Liver (tissue), 9 donors: ENCODE measurements around the gene LPCAT1. TPM values are rescaled to one million over a fixed set of nuclear protein-coding genes. Genes with fewer than 3 reads are reported as not detected.

ENCODE experiments used
- DNase-seq: peaks from one replicate; pipeline ENCODE4 v3.0.0-alpha.2; 2017; ENCODE audit warnings: low spot score
- H3K27ac ChIP-seq, 2 donors: one replicate each; pipeline ENCODE4 v1.7.0; 2013; ENCODE audit warnings: inconsistent platforms in 2 of 2, low read length in 2 of 2, control low read depth in 1 of 2, low read depth in 1 of 2, mild to moderate bottlenecking in 1 of 2
- H3K27me3 ChIP-seq, 4 donors: one replicate each; pipeline versions ENCODE4 v1.6.1 to v1.7.0; 2013; ENCODE audit warnings: low read length in 3 of 4, inconsistent platforms in 1 of 4, mild to moderate bottlenecking in 1 of 4, moderate library complexity in 1 of 4; ENCODE audit not compliant: control insufficient read depth in 4 of 4, insufficient read depth in 4 of 4
- H3K36me3 ChIP-seq, 4 donors: one replicate each; pipeline versions ENCODE4 v1.6.1 to v1.7.0; 2013; ENCODE audit warnings: low read length in 3 of 4, mild to moderate bottlenecking in 3 of 4, low read depth in 1 of 4, moderate library complexity in 1 of 4; ENCODE audit not compliant: control insufficient read depth in 4 of 4, insufficient read depth in 3 of 4
- H3K4me1 ChIP-seq, 4 donors: one replicate each; pipeline versions ENCODE4 v1.6.1 to v1.7.0; 2013; ENCODE audit warnings: low read length in 3 of 4, mild to moderate bottlenecking in 3 of 4, moderate library complexity in 1 of 4; ENCODE audit not compliant: control insufficient read depth in 4 of 4, insufficient read depth in 4 of 4
- H3K4me3 ChIP-seq, 3 donors: one replicate each; pipeline versions ENCODE4 v1.6.1 to v1.7.0; 2013; ENCODE audit warnings: low read length in 3 of 3, control low read depth in 1 of 3, low read depth in 1 of 3, mild to moderate bottlenecking in 1 of 3
- H3K9ac ChIP-seq, 2 donors: one replicate each; pipeline ENCODE4 v1.7.0; 2013; ENCODE audit warnings: low read length in 2 of 2, mild to moderate bottlenecking in 2 of 2, moderate library complexity in 2 of 2, control low read depth in 1 of 2, low read depth in 1 of 2
- H3K9me3 ChIP-seq, 4 donors: one replicate each; pipeline versions ENCODE4 v1.6.1 to v1.7.0; 2013; ENCODE audit warnings: low read length in 3 of 4; ENCODE audit not compliant: control insufficient read depth in 4 of 4
- CTCF ChIP-seq: fragments of 150-350 bp; IDR thresholded peaks from 2 replicates; pipeline ENCODE4 v1.5.1; 2017; ENCODE audit warnings: improper control_type of control experiment, low read depth, low read length; ENCODE audit not compliant: missing input control
- EGR1 ChIP-seq, 2 donors: IDR thresholded peaks; 2 replicates each; pipeline ENCODE4 v1.6.1; 2016 to 2018; ENCODE audit warnings: antibody characterized with exemption in 2 of 2, low read depth in 2 of 2
- FOXA1 ChIP-seq: IDR thresholded peaks from 2 replicates; pipeline ENCODE4 v1.6.1; 2016; ENCODE audit warnings: antibody characterized with exemption
- FOXA2 ChIP-seq: IDR thresholded peaks from 2 replicates; pipeline ENCODE4 v1.6.1; 2016; ENCODE audit warnings: antibody characterized with exemption
- GABPA ChIP-seq, 2 donors: IDR thresholded peaks in 1 of 2; conservative IDR thresholded peaks in 1 of 2; 2 replicates each; pipeline ENCODE4 v1.6.1; 2016; ENCODE audit warnings: antibody characterized with exemption in 2 of 2, mild to moderate bottlenecking in 1 of 2, moderate library complexity in 1 of 2
- HNF4A ChIP-seq, 2 donors: conservative IDR thresholded peaks; 2 replicates each; pipeline ENCODE4 v1.6.1; 2016; ENCODE audit warnings: antibody characterized with exemption in 2 of 2, mild to moderate bottlenecking in 2 of 2
- HNF4G ChIP-seq: IDR thresholded peaks from 2 replicates; pipeline ENCODE4 v1.6.1; 2016; ENCODE audit warnings: antibody characterized with exemption
- JUND ChIP-seq, 2 donors: IDR thresholded peaks; 2 replicates each; pipeline ENCODE4 v1.6.1; 2016; ENCODE audit warnings: antibody characterized with exemption in 2 of 2
- MAX ChIP-seq: IDR thresholded peaks from 2 replicates; pipeline ENCODE4 v1.6.1; 2016; ENCODE audit warnings: antibody characterized with exemption
- NR2F2 ChIP-seq: IDR thresholded peaks from 2 replicates; pipeline ENCODE4 v1.6.1; 2016; ENCODE audit warnings: antibody characterized with exemption
- RAD21 ChIP-seq, 2 donors: IDR thresholded peaks; 2 replicates each; pipeline ENCODE4 v1.6.1; 2016; ENCODE audit warnings: antibody characterized with exemption in 2 of 2, mild to moderate bottlenecking in 2 of 2
- REST ChIP-seq: IDR thresholded peaks from 2 replicates; pipeline ENCODE4 v1.6.1; 2016; ENCODE audit warnings: antibody characterized with exemption, mild to moderate bottlenecking
- RXRA ChIP-seq, 2 donors: IDR thresholded peaks; 2 replicates each; pipeline ENCODE4 v1.6.1; 2017 to 2018; ENCODE audit warnings: antibody characterized with exemption in 2 of 2, mild to moderate bottlenecking in 1 of 2
- SP1 ChIP-seq: IDR thresholded peaks from 2 replicates; pipeline ENCODE4 v1.6.1; 2018; ENCODE audit warnings: antibody characterized with exemption, mild to moderate bottlenecking
- TAF1 ChIP-seq: conservative IDR thresholded peaks from 2 replicates; pipeline ENCODE4 v1.6.1; 2016; ENCODE audit warnings: antibody characterized with exemption, mild to moderate bottlenecking
- YY1 ChIP-seq: IDR thresholded peaks from 2 replicates; pipeline ENCODE4 v1.6.1; 2016; ENCODE audit warnings: antibody characterized with exemption, mild to moderate bottlenecking
- ZBTB33 ChIP-seq: IDR thresholded peaks from 2 replicates; pipeline ENCODE4 v1.6.1; 2016; ENCODE audit warnings: antibody characterized with exemption
- WGBS: extraction: QIAGEN DNeasy Blood & Tissue Kit; methylation state at CpG from one replicate; pipeline ENCODE4 v1.1.7; 2013; 5-methylcytosine and 5-hydroxymethylcytosine counted together
- polyA plus RNA-seq, 2 donors: library from polyadenylated mRNA; stranded (reverse) in 1 of 2; unstranded in 1 of 2; fragments of 200-250 nt in 1 of 2; fragments of >200 nt in 1 of 2; fragmentation: Nextera tagmentation in 1 of 2; extraction: Ambion mirVana in 1 of 2; gene quantifications; one replicate each; pipeline versions ENCODE4 v1.2.1 to v1.2.3, GENCODE V29; 2013 to 2015
- total RNA-seq, 2 donors: library from RNA; depleted of rRNA; stranded (reverse); fragments of >200 nt; gene quantifications; one replicate each; pipeline ENCODE4 v1.2.3, GENCODE V29; 2014
- donor health status: healthy.
- donor health status: healthy.
- donor health status: healthy.
- donor health status: healthy.
- donor health status: healthy.

LPCAT1 gene
- total and polyA plus RNA-seq, 4 donors, result 1.5 to 12.8 (median 9.9) TPM

- no peak overlapping the region for H3K4me3 ChIP-seq
- no peak for DNase-seq
- no peak overlapping the region for H3K27ac ChIP-seq
- no peaks in the 10 kb centered on the region for H3K27me3 ChIP-seq
- no peaks in the 10 kb centered on the region for H3K4me1 ChIP-seq
- H3K36me3 ChIP-seq, result peaks cover 0 to 4% (median 3%) of the 10 kb centered on the region in 4 donors
- no peak overlapping the region for H3K9ac ChIP-seq
- no peaks in the 10 kb centered on the region for H3K9me3 ChIP-seq
- WGBS, result 97% methylated on average over 46 of the region's 46 CpGs
- TF ChIP-seq YY1, result no peak
- TF ChIP-seq RXRA (IDR thresholded peaks at IDR 0.05), result no peak
- no peak for TF ChIP-seq NR2F2
- no peak for TF ChIP-seq JUND (IDR thresholded peaks at IDR 0.05)
- no peak for TF ChIP-seq TAF1
- no peak for TF ChIP-seq RAD21 (IDR thresholded peaks at IDR 0.05)
- no peak for TF ChIP-seq HNF4A (conservative IDR thresholded peaks at IDR 0.05)
- no peak for TF ChIP-seq REST
- no peak for TF ChIP-seq HNF4G
- no peak for TF ChIP-seq CTCF
- no peak for TF ChIP-seq GABPA (IDR thresholded peaks at IDR 0.05 in 1 of 2, conservative IDR thresholded peaks at IDR 0.05 in 1 of 2)
Measured at GRCh38 chr5:1463326-1464095, 60.2 kb downstream of the LPCAT1 start.

GRCh38 chr5:1462358-1462757, 61.4 kb downstream of the LPCAT1 start:
- WGBS, result 94% methylated on average over 20 of the region's 20 CpGs
- H3K4me3 ChIP-seq, result no peak overlapping the region
- H3K9ac ChIP-seq, result no peak overlapping the region
- H3K27me3 ChIP-seq, result no peaks in the 10 kb centered on the region
- no peak overlapping the region for H3K27ac ChIP-seq
- TF ChIP-seq HNF4A (conservative IDR thresholded peaks at IDR 0.05) (no peak), ZBTB33 (no peak), REST (no peak), EGR1 (IDR thresholded peaks at IDR 0.05; ENCODE audit: low read depth in 2 of 2) (no peak), RAD21 (IDR thresholded peaks at IDR 0.05) (no peak), NR2F2 (no peak), GABPA (IDR thresholded peaks at IDR 0.05 in 1 of 2, conservative IDR thresholded peaks at IDR 0.05 in 1 of 2) (no peak), MAX (no peak), HNF4G (no peak), FOXA2 (no peak), FOXA1 (no peak), RXRA (IDR thresholded peaks at IDR 0.05) (no peak), TAF1 (no peak), CTCF (no peak), YY1 (no peak), SP1 (no peak)
- DNase-seq, result no peak
- peaks cover 0 to 5% (median 2%) of the 10 kb centered on the region in 4 donors for H3K9me3 ChIP-seq
- H3K4me1 ChIP-seq, result no peaks in the 10 kb centered on the region
- H3K36me3 ChIP-seq, result peaks cover 0 to 4% (median 3%) of the 10 kb centered on the region in 4 donors
